HAP-1 (cell line): ENCODE results near the gene AKAP8L.
A peak's percentile ranks its signal among the peaks of the same experiment; 100 is the strongest.
"Not testable (repeated sequence)": the region's sequence is repeated elsewhere in the genome, so short reads cannot be mapped to it uniquely, and the experiment has no call there.

Experiments used
- DNase-seq, 2 experiments: peaks; one replicate each; pipeline ENCODE4 v3.0.0-alpha.2; 2016 to 2020; ENCODE audit warnings: low spot score in 2 of 2
- H3K27me3 ChIP-seq: fragments of 250-450 bp; sonication (Bioruptor Pico); 2 replicates; pipeline ENCODE4 v1.5.1; 2020; ENCODE audit warnings: low read depth, mild to moderate bottlenecking, moderate library complexity
- H3K36me3 ChIP-seq: fragments of 250-450 bp; sonication (Bioruptor Pico); replicated peaks from 2 replicates; pipeline ENCODE4 v1.5.1; 2020; ENCODE audit warnings: mild to moderate bottlenecking
- H3K4me1 ChIP-seq: fragments of 250-450 bp; sonication (Bioruptor Pico); 2 replicates; pipeline ENCODE4 v1.5.1; 2020; ENCODE audit warnings: mild to moderate bottlenecking
- H3K4me3 ChIP-seq: fragments of 250-450 bp; sonication (Bioruptor Pico); 2 replicates; pipeline ENCODE4 v1.5.1; 2020; ENCODE audit warnings: mild to moderate bottlenecking, moderate library complexity
- H3K9me3 ChIP-seq: fragments of 250-450 bp; sonication (Bioruptor Pico); 2 replicates; pipeline ENCODE4 v1.5.1; 2020; ENCODE audit warnings: mild to moderate bottlenecking, moderate library complexity
- in situ Hi-C: fragments of 300-500 bp; cut with MboI; formaldehyde crosslinking; loops from 3 replicates; pipeline ENCODE4 v1.14.3; 2020; ENCODE audit warnings: low sequenced_read_pairs, inconsistent platforms, mixed read lengths

AKAP8L gene

GRCh38 chr19:15424121-15424520, 5.3 kb upstream of the AKAP8L start:
- no peaks in the 10 kb centered on the region for H3K27me3 ChIP-seq
- in situ Hi-C loops, result no loop called here
- H3K4me1 ChIP-seq, result peaks cover 4% of the 10 kb centered on the region
- H3K36me3 ChIP-seq, result peaks cover 48% of the 10 kb centered on the region
- no peak for DNase-seq
- H3K4me3 ChIP-seq, result no peak overlapping the region
- no peaks in the 10 kb centered on the region for H3K9me3 ChIP-seq

DNA sequence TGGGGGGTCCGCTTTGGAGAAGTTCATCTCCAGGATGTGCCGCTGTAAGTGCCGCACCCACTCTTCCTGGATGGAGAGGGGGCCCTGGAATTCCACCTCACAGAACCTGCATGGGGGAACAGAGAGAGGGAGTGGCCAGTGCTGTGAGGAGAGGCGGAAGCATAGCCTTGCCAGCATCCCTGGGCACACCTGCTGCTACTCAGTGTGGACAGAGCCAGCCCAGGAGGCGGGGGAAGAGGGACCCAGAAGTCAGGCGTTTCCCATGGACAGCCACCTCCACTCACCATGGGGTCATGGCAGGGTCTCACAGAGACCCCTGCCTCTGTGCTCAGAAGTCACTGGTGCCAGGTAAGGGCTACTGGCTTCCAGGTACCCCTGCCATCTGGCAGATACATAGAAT, 4.3 kb upstream of the AKAP8L start:
- in situ Hi-C loops, result no loop called here

GRCh38 chr19:15422296-15423075, 3.7 kb upstream of the AKAP8L start:
- in situ Hi-C loops, result no loop called here
- Histone ChIP-seq H3K4me3 (no peak overlapping the region), H3K4me1 (peaks cover 7% of the 10 kb centered on the region), H3K27me3 (no peaks in the 10 kb centered on the region), H3K9me3 (no peaks in the 10 kb centered on the region), H3K36me3 (peaks cover 50% of the 10 kb centered on the region)
- no peak for DNase-seq

More for the DNA sequence above, 4.3 kb upstream of the AKAP8L start:
- no peak overlapping the region for H3K4me3 ChIP-seq
- peaks cover 4% of the 10 kb centered on the region for H3K4me1 ChIP-seq
- H3K36me3 ChIP-seq, result peaks cover 54% of the 10 kb centered on the region
- H3K27me3 ChIP-seq, result no peaks in the 10 kb centered on the region
- no peak for DNase-seq
- no peaks in the 10 kb centered on the region for H3K9me3 ChIP-seq

DNA sequence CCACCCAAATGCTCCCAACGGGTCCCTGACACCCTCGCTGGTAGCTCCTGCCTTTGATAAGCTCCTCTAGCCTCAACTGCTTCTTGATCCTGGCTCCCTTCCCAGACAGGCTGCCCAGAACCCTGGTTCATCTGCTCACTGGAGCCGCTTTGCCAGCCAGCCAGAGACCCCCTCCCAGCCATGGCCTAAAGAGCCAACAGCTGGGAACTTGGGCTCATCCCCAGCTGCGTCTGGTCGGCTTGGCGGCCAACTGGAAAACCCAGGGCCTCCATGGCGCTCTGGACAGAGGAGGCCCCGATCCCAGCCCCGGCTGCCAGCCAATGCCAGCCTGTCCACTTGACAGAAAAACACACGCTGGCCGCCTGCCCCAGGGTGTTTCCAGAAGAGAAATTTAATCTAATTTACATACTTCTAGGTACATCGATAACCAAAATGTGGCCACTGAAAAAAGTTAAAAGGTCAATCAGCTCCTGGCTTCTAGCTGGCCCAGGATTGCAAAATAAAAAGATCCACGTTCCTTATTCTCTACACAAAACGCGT, 3.0 kb upstream of the AKAP8L start:
- in situ Hi-C loops, result no loop called here
- H3K27me3 ChIP-seq, result no peaks in the 10 kb centered on the region
- no peak for DNase-seq
- no peak overlapping the region for H3K4me3 ChIP-seq
- H3K36me3 ChIP-seq, result peaks cover 43% of the 10 kb centered on the region
- H3K9me3 ChIP-seq, result no peaks in the 10 kb centered on the region
- peaks cover 12% of the 10 kb centered on the region for H3K4me1 ChIP-seq

- in situ Hi-C loops, result no loop called here
- Histone ChIP-seq H3K27me3 (no peaks in the 10 kb centered on the region), H3K4me1 (peaks cover 12% of the 10 kb centered on the region), H3K4me3 (no peak overlapping the region), H3K9me3 (no peaks in the 10 kb centered on the region), H3K36me3 (peaks cover 38% of the 10 kb centered on the region)
- DNase-seq, result no peak
These were observed 2.4 kb upstream of the AKAP8L start for GRCh38 chr19:15421136-15421695.

DNA sequence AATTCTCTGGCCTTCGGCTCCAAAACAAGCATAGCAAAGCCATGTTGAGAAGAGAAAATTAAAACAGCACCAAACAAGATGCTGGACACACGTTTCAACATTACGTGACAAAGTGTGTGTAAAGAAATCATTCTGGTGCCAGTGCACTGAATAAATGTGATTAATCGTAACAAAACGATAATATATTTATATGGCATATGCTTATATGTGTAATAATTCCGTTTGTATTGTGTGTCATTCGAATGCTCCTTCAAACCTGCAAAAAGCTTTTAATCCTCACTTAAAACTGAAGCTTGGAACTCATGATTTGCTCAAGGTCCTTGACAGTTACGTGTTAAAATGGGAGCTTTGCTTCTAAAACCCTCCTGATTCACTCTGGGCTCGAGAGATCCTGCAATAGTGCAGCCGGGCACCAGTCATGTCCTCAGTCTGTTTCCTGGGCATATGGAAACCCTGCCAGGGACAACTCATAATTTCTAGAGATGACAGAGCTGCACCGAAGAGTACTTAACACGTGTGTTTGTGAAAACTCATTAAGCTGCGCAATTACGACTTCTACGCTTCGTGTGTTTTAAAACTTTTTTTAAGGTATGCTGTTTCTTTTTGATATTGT, 731 bp upstream of the AKAP8L start:
- no peak for DNase-seq
- in situ Hi-C loops, result no loop called here
- no peaks in the 10 kb centered on the region for H3K9me3 ChIP-seq
- H3K4me3 ChIP-seq, result peak overlapping the region; percentile 94
- H3K27me3 ChIP-seq, result no peaks in the 10 kb centered on the region
- peaks cover 12% of the 10 kb centered on the region for H3K4me1 ChIP-seq
- H3K36me3 ChIP-seq, result peaks cover 28% of the 10 kb centered on the region

- H3K4me1 ChIP-seq, result peaks cover 12% of the 10 kb centered on the region
- peak in 1 of 2 experiments; percentile 74 for DNase-seq
- no peaks in the 10 kb centered on the region for H3K9me3 ChIP-seq
- H3K27me3 ChIP-seq, result no peaks in the 10 kb centered on the region
- H3K36me3 ChIP-seq, result peaks cover 17% of the 10 kb centered on the region
- peak overlapping the region; percentile 94 for H3K4me3 ChIP-seq
- in situ Hi-C loops, result no loop called here
These were observed 583 bp downstream of the AKAP8L start for GRCh38 chr19:15418231-15418578.

GRCh38 chr19:15417699-15418098, 1.1 kb downstream of the AKAP8L start:
- peaks cover 15% of the 10 kb centered on the region for H3K36me3 ChIP-seq
- H3K4me1 ChIP-seq, result peaks cover 12% of the 10 kb centered on the region
- H3K27me3 ChIP-seq, result no peaks in the 10 kb centered on the region
- H3K4me3 ChIP-seq, result peak overlapping the region; percentile 94
- peak; percentile 23 to 33 for DNase-seq
- in situ Hi-C loops, result no loop called here
- H3K9me3 ChIP-seq, result no peaks in the 10 kb centered on the region

GRCh38 chr19:15412832-15413231, 6.0 kb downstream of the AKAP8L start:
- Histone ChIP-seq H3K9me3 (no peaks in the 10 kb centered on the region), H3K36me3 (peaks cover 37% of the 10 kb centered on the region), H3K27me3 (no peaks in the 10 kb centered on the region), H3K4me1 (peaks cover 9% of the 10 kb centered on the region; the same call in 1 of the 2 replicates), H3K4me3 (no peak overlapping the region)
- DNase-seq, result no peak
- in situ Hi-C loops, result no loop called here

GRCh38 chr19:15411351-15411750, 7.4 kb downstream of the AKAP8L start:
- H3K4me1 ChIP-seq, in situ Hi-C loops: not testable (repeated sequence)

GRCh38 chr19:15404780-15405211, 14.0 kb downstream of the AKAP8L start:
- no peak for DNase-seq
- Histone ChIP-seq H3K4me1 (no peaks in the 10 kb centered on the region), H3K36me3 (peaks cover 59% of the 10 kb centered on the region), H3K27me3 (no peaks in the 10 kb centered on the region), H3K4me3 (no peak overlapping the region), H3K9me3 (no peaks in the 10 kb centered on the region)
- in situ Hi-C loops, result no loop called here

More at GRCh38 chr19:15411351-15411750, 7.4 kb downstream of the AKAP8L start:
- H3K27me3 ChIP-seq, DNase-seq, H3K9me3 ChIP-seq, H3K4me3 ChIP-seq: not testable (repeated sequence)
- H3K36me3 ChIP-seq, result peaks cover 39% of the 10 kb centered on the region

- Histone ChIP-seq H3K36me3 (peaks cover 59% of the 10 kb centered on the region), H3K9me3 (no peaks in the 10 kb centered on the region), H3K4me3 (no peak overlapping the region), H3K27me3 (no peaks in the 10 kb centered on the region), H3K4me1 (no peaks in the 10 kb centered on the region)
- DNase-seq, result no peak
- in situ Hi-C loops, result no loop called here
These were observed 14.6 kb downstream of the AKAP8L start for GRCh38 chr19:15404097-15404779.

DNA sequence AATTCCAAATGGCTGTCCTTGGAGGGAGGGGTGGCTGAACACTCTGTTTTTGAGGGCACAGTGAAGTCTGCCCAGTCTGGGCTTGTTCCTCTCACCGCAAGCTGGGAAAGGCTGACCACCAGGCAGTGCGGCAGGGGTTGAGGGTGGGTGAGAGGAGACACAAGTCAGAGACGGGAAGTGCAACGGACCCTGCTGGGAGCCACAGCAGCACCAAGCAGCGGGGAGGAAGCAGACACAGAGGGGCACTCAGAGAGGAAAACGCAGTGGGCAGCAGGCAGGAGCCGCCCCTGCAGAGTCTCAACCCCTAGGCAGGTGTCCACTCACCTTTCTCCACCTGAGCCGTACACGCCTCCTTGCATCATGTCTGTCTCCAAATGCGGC, 15.6 kb downstream of the AKAP8L start:
- Histone ChIP-seq H3K9me3 (no peaks in the 10 kb centered on the region), H3K36me3 (peaks cover 61% of the 10 kb centered on the region), H3K4me3 (no peak overlapping the region), H3K4me1 (no peaks in the 10 kb centered on the region), H3K27me3 (no peaks in the 10 kb centered on the region)
- no peak for DNase-seq
- in situ Hi-C loops, result no loop called here
